Measurements from ENCODE around the gene MIAT.
"Not testable (repeated sequence)": the region's sequence is repeated elsewhere in the genome, so short reads cannot be mapped to it uniquely, and the experiment has no call there.

MIAT gene

DNA sequence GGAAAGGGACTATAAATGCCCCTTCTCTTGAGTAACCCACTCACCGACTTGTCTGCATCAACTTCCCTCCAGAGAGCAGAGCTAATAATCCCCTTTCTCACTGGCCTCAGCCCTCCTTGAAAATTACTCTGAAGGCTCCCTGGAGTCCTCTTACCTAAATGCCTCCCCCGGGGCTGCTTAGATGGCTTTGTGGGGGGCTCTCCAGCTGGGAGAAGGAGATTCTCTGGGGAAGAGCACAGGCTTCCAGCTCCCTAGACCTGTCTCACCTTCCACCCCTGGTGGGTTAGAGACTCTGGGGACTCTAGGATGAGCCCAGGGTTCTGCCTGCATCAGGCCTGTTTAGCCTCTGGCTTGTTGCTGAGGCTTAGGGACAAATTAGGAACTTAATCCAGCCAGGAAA, 39.8 kb downstream of the MIAT start:
- DNase-seq (ENCODE audit: low read depth, low spot score) = no peak

DNA sequence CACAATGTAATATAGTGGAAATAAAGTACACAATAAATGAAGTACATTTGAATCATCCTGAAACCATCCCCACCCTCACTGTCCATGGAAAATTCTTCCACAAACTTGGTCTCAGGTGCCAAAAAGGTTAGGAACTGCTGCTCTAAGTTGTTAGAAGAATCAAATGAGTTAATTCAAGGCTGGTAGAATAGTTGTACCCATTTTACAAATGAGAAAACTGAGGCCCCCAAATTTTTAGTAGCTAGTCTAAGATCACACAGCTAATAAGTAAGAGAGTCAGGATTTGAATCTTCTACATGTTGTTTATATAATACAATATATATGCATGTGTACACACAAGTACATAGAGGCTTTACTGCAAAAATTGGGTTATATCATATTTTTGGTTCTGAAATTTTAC, 43.1 kb downstream of the MIAT start:
- DNase-seq (ENCODE audit: low read depth, low spot score) = no peak

DNA sequence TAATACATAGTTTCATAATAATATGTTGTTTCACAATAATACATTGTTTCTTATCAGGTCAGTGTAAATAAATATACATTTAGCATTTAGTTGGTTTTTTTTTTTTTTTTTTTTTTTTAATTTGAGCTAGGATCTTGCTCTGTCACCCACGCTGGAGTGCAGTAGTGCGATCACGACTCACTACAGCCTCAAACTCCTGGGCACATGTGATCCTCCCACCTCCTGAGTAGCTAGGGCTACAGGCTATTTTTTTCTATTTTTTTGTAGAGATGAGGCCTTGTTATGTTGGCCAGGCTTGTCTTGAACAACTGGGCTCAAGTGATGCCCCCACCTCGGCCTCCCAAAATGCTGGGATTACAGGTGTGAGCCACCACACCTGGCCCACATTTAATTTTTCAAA, 43.5 kb downstream of the MIAT start:
- DNase-seq (ENCODE audit: low read depth, low spot score) = no peak

DNA sequence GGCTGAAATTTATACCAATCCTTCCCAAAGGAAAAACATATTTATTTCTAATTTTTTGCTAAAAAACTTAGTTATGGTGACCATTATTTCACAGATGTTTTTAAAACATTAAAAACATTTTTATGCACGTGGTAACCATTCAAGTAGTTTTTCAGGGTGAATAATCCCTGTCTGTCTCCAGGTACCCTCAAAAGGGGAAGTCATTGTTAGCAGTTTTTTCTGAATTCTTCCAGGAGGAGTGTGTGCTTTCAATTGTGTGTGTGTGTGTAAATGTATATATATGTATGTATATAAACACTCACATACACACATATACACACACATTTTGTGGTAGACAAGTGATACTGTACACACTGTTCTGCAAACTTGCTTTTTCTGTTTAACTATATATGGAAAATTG, 43.9 kb downstream of the MIAT start:
- DNase-seq (ENCODE audit: low read depth, low spot score) = no peak

DNA sequence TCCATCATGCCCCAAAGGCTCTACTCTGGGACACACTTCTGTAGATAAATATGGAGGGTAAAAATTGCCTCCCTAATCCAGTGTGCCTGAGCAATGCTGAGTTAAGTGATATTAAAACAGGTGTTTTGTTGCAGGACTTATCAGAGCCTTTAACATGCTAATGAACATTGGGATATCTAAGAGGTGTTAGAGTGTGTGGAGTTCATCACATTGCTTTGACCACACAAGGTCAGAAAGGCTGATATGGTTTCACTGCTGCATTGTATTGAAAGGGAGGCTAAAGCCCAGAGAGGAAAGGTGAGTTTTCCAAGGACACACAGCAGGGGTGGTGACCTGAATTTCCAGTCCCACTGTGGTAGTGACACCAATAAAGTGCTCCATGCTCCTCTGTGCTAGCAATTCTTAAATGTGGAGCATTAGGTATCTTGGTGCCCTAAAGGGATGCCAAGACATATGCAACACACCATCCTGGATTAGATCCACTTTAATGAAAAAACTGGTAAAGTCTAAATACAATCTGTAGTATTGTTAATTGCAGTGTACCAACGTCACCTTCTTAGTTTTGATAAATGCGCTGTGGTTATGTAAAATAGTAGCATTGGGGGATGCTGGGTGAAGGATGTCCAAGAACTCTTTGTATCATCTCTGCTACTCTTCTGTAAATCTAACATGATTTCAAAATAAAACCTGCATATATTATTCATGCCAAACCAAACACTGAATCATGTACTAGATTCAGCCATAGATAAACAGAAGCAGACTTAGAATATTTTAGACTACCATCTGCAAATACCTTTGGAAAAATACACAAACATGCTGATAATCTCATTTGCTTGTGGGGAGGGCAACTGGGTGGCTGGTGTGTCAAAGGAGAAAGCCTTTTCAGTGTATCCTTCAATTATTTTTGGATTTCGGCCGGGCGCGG, 45.8 kb downstream of the MIAT start:
- peak; percentile 33 for DNase-seq (ENCODE audit: low read depth, low spot score)

DNA sequence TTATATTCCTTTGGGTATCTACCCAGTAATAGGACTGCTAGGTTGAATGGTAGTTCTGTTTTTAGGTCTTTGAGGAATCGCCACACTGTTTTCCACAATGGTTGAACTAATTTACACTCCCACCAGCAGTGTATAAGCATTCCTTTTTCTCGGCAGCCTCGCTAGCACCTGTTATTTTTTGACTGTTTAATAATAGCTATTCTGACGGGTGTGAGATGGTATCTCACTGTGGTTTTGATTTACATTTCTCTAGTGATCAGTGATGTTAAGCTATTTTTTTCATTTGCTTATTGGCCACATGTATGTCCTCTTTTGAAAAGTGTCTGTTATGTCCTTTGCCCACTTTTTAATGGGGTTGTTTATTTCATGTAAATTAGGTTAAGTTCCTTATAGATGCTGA, 48.0 kb downstream of the MIAT start:
- DNase-seq (ENCODE audit: low read depth, low spot score) = not testable (repeated sequence)

DNA sequence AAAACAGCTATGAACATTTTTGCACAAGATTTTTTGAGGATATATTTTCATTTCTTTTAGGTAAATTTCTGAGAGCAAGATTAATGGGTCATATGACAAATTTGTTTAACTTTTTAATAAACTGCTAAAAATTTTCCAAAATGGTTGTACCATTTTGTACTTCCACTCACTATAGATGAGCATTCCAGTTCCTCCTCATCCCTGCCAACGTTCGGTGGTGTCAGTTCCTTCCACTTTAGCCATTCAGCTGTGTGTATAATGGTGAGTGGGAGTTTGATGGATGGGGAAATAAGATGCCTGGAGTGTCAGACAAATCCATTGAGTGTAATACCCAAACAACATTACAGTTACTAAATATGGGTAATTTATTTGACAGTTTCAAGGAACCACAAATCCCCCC, 49.7 kb downstream of the MIAT start:
- DNase-seq (ENCODE audit: low read depth, low spot score) = no peak

DNA sequence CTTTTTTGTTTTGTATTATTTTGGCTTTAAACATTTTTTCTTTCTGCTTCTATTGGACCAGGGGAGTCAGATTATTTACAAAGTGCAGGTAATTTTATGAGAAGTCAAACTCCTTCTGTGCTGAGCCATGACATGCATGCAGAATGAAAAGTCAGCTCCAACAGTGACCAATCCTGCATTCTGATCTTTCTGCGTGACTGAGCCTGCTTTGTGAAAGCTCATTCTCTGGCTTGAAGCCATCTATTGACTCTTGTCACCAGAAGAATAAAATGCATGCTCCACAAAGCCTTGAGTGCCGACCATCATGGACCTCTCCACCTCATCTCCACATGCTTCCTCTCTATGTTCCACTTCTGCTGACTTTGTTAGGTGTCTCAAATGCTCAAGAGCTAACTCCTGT, 50.2 kb downstream of the MIAT start:
- peak; percentile 73 for DNase-seq (ENCODE audit: low read depth, low spot score)

DNA sequence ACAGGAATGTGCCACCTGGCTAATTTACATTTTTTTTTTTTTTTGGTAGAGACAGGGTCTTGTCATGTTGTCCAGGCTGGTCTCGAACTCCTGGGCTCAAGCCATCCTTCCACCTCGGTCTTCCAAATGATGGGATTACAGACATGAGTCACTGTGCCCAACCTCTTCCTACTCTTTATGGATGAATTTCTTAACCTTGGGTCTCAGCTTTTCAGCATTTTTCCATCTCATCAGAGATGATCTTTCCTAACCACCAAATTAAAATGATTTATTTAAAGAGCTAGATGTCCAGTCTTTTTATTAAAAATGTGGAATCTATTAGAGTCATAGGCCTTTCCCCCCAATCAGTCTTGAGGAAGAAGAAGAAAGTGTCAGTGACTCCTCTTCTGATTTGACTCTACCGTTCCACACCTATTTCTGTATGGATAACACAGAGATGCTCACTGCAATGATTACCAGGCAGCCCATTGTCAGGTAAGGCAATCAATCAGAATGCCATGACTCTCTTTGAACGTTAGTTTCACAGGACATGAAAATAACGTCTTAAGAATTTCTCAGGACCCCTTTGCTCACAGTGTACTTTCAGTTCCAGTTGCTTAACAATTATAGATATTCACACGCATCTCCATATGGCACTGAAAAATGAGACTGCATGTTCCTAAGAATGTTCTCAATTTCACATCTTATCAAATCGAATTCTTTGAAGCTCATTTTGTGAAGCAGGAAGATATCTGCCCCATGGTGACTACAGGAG, 51.0 kb downstream of the MIAT start:
- no peak for DNase-seq (ENCODE audit: low read depth, low spot score)

DNA sequence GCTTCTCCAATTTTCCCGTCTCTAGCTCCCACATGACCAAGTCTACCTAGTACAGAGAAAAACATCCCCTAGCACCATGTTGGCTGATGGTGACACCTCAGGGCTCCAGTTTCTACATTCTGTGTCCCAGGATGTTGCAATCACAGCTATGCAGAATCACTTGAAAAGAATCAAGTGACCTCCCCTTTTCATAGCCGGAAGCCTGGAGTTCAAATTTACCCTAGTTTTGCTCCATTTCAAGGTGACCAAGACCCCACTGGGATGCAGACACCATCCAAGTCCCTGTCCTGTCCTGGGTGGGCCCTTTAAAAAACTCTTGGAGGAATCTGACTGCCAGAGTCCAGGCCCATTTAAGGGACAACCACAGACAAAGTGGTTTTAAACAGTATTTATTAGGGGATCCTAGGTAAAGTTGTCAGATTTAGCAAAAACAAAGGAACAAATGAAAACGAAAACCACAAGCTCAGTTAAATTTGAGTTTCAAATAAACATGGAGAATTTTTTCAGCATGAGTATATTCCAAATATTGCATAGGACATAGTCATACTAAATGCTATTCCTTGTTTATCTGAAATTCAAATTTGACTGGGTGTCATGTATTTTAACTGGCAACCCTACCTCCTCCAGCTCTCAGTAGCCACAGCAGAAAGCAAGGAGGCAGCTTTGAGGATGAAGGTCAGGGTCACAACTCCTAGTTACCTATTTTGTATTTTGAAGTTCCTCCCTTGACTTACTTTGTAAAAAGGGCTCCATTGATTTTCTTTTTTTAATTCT, 52.4 kb downstream of the MIAT start:
- DNase-seq (ENCODE audit: low read depth, low spot score) = peak; percentile 31

DNA sequence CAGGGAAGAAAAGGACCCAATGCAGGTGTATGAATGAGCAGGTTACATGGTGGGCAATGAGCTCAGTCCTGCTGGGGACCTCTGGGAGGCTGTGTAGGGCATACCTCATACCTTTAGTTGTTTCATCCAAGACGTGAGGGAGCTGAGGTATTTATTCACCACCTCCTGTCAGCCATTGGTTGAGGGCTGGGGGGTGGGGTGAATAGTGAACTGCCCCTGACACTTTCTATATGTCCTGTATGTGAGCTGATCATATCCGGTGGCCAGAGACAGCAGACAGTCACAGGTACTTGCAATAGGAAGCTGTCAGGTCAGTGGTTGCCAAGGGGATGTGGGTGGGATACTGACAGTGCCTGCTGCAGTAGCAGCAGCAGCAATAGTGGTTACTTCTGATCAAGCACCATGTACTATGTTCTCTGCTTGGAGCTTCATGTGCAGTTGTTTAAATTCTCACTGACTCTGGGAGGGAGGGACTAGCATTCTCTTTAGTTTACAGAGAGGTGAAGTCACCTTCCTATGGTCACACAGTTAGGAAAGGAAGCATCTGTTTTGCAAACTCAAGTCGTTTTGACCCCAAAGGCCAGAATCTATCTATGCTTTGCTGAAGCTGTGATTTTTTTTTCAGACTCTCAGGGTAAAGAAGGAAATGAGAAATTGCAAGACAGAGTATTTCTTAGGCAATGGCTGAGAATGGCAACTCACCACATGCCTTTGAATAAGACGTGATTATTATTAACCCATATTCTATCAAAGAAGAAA, 54.0 kb downstream of the MIAT start:
- DNase-seq (ENCODE audit: low read depth, low spot score) = no peak

DNA sequence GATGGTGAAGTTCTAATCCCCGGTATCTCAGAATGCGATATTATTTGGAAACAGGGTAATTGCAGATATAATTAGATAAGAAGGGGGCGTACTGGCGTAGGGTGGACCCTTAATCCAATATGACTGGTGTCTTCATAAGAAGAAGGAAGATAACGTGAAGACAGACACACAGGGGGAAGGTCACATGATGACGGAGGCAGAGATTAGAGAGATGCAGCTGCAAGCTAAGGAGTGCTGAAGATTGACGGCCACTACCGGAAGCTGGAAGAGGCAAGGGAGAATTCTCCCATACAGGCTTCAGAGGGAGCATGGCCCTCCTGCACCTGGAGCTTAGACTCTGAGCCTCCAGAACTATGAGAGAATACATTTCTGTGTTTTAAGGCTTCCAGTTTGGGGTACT, 54.8 kb downstream of the MIAT start:
- no peak for DNase-seq (ENCODE audit: low read depth, low spot score)

DNA sequence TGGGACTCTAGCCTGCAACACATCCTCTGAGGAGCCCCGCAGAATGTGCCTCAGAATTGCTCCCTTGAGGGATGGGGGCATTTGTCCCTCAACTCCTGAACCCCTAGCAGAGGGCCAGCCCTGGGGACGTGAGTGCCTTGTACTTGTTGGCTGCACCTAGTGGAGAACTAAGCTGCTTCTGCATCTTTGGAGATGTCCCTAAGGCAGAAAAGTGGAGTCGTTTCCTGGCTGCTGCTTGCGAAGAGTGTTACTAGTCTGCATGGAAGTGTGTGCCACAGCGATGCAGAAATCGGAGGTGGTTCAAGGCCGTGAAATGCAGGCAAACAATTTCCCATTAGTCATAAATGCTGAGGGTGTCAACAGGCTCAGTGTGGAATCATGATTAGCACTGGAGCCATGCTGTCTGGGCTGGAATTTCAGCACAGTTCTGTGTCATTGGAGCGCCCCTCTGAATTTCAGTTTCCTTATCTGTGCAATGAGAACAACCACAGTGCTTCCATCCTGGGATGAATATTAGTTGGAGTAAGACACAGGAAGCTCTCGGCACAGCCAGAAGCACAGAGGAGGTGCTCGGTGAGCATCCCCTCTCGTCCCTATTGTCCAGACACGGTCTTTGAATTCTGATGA, 56.5 kb downstream of the MIAT start:
- DNase-seq (ENCODE audit: low read depth, low spot score) = peak; percentile 82

DNA sequence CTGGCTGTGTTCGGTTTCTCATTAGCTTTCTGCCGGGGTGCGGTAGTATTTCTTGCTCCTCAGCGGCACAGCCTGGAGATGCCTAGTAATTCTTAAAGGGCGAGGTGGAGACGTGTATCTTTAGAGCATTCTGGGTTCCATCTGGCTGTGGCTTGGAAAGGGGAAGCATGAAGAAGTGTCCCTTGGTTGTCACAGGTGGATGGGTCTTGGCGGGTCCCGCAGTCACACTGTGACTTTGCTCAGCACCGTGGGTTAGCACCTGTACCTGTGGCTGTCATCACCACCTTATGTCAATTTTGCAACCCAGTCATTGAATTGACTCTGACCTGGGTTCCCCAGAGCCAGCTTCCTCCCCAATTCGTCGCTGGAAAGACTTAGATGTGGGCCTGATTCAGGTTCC, 57.6 kb downstream of the MIAT start:
- DNase-seq (ENCODE audit: low read depth, low spot score) = no peak

DNA sequence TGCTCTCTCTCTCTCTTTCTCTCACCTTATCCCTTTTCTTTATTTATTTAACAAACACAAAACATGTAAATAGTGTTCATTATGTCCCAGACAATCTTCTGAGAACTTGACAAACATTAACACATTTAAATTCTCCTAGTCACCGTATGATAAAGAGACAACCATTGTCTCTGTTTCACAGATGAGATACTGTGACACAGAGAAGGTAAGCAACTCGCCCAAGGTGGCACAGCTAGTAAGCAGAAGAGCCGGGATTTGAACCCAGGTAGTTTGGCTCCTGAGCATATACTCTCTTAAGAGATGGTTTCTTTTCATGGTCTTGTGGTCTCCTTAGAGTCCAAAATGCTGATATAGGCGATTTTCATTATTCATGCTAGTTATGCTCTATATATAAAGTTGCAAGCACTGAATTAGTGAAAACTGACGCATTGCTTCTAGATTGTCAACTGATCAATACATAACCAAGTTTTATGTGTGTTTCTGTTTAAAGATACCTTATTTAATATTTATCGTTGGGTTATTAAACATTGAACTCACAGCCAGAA, 58.1 kb downstream of the MIAT start:
- DNase-seq (ENCODE audit: low read depth, low spot score) = no peak

DNA sequence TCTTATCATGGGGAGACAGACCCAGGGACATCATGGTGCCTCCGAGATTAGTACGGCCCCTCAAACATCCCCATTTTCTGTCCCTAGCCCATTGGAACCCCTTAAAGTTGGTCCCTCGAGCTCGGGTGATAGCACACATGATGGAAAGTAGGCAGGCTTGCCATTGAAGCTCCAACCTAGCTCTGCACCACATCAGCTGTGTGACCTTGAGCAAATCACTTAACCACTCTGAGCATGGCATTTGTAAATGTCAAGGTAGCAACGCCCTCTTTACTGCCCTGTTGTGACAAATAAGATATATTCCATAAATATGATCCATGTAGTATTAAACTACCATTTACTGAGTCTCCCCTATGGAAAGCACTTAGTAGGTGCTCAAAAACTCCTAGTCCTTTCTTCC, 61.1 kb downstream of the MIAT start:
- no peak for DNase-seq (ENCODE audit: low read depth, low spot score)

DNA sequence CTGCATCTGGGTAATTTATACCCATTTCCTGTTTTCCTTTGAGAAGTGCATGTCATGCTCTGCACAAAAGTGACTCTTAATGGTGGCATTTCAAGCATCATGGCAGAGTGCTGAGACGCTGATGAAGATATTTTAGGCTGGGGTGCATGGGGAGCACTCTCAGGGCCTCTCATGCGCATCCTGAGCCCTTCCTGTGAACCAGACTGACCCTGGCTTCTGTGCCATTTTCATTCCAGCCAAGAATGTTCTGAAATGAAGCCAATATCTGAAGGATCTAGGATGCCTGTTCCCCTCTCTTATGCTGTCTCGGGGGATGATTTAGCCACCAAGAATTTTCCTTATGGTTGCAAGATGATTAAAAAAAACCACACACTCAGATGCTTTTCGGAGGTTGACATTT, 61.5 kb downstream of the MIAT start:
- peak; percentile 94 for DNase-seq (ENCODE audit: low read depth, low spot score)

DNA sequence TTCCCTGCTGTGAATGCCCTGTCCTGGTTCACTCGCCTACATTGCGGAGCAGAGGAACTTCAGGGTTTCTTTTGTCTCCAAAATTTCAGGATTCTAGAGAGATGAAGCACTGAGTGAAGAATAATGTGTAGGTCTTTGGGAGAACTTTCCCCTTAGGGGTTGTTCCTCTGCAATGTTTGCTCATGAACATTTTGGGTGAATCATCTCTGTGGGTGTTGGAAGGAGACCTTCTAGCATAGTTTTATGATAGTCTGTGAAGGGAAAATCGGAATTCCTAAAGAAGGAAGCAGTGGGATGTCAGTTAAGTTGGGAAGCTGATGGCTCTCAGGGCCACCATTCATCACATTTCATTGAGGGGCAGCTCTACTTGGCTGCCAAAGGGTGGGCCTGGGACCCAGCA, 64.8 kb downstream of the MIAT start:
- no peak for DNase-seq (ENCODE audit: low read depth, low spot score)

DNA sequence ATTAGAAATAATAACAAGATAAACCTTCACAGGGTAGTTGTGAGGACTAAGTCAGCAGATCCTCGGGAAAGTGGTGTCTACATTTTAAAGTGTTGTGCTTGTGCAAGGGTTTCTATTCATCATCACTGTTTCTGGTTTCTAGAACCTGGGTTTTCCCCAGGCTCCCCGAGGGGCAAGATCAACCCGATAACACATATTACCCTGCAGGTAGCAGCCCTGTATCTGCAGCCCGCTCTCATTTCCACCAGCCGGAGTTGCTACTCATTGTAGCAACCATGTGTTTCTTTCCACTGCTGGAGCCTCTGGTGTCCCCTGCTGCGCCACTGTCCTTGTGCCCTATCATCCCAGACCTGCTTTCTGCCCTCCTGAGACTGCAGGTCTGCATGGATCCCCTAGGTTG, 67.0 kb downstream of the MIAT start:
- DNase-seq (ENCODE audit: low read depth, low spot score) = no peak

DNA sequence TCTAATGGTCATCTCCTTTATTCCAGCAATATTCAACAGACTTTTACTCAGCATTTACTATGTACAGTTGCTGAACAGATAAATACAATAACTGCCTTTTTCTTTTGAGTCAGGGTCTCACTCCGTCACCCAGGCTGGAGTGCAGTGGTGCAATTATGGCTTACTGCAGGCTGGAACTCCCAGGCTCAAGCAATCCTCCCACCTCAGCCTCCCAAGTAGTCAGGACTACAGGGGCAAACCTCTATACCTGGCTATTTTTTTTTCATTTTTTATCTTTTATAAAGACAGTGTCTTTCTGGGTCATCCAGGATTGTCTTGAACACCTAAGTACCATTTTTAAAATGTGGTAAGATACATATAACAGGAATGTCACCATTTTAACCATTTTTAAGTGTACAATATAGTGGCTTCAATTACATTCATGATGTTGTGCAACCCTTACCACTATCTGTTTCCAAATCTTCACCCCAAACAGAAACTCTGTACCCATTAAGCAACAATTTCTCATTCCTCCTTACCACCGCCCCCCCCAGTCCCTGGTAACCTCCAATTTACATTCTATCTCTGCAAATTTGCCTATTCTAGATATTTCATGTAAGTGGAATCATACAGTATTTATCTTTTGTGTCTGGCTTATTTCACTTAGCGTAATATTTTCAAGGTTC, 67.8 kb downstream of the MIAT start:
- no peak for DNase-seq (ENCODE audit: low read depth, low spot score)

Data from astrocyte of the hippocampus (primary cell).